HepG2 (cell line): ENCODE results near the gene PPIA. TPM values are rescaled to one million over a fixed set of nuclear protein-coding genes. Genes with fewer than 3 reads are reported as not detected.
"Not testable (repeated sequence)": the region's sequence is repeated elsewhere in the genome, so short reads cannot be mapped to it uniquely, and the experiment has no call there.

Experiments
- ATAC-seq: fragments of 200-7000 bp; cut with Tn5 transposase; 3 replicates; pipeline ENCODE4 v1.9.1; 2020; ENCODE audit warnings: mild to moderate bottlenecking, moderate library complexity
- BruUV-seq: library from RNA; stranded (reverse); fragments of 400-500 nt; replicated peaks from 2 replicates; lab custom pipeline; 2021; lab: Mats Ljungman, UMichigan
- CTCF ChIA-PET: fragments of 300-600 bp; formaldehyde crosslinking; extraction: SDS; loops from one replicate; lab custom pipeline; 2021; ENCODE audit warnings: low total read pairs, inconsistent platforms, low intra/inter-chr PET ratio; lab: Yijun Ruan, JAX
- POLR2A ChIA-PET: fragments of 350-600 bp; sonication (Branson Sonifier 250); formaldehyde crosslinking; loops from one replicate; lab custom pipeline; 2020; ENCODE audit warnings: antibody characterized with exemption, inconsistent platforms; lab: Yijun Ruan, JAX
- DNase-seq: peaks from one replicate; pipeline ENCODE4 v3.0.0-alpha.2; 2015; ENCODE audit warnings: low spot score
- FAIRE-seq: peaks from 3 replicates; lab custom pipeline; 2011; peaks lifted over from hg19 to GRCh38; lab: Jason Lieb, UNC
- H2AFZ ChIP-seq: one replicate; pipeline ENCODE4 v1.6.1; 2011; ENCODE audit warnings: low read length, inconsistent platforms
- H3K27ac ChIP-seq: fragments of 300-600 bp; 3 replicates; pipeline ENCODE4 v1.8.0; 2011; ENCODE audit warnings: mixed run types, mild to moderate bottlenecking, mixed read lengths, low read length, inconsistent platforms; ENCODE audit not compliant: insufficient read depth; ENCODE audit errors: extremely low read length
- H3K27me3 ChIP-seq, 2 experiments: fragments of 200-600 bp in 1 of 2; 2 replicates in 1 of 2; 3 replicates in 1 of 2; pipeline versions ENCODE4 v1.6.0 to v1.8.0; 2011; ENCODE audit warnings: low read length in 2 of 2, mild to moderate bottlenecking in 2 of 2, moderate library complexity in 2 of 2, inconsistent platforms in 1 of 2; ENCODE audit not compliant: insufficient read depth in 2 of 2, control insufficient read depth in 1 of 2
- H3K36me3 ChIP-seq, 2 experiments: fragments of 200-600 bp in 1 of 2; replicated peaks in 1 of 2; 2 replicates in 1 of 2; 3 replicates in 1 of 2; pipeline versions ENCODE4 v1.5.1 to v1.8.0; 2011; ENCODE audit warnings: low read length in 2 of 2, inconsistent platforms in 1 of 2; ENCODE audit not compliant: insufficient read depth in 2 of 2, control insufficient read depth in 1 of 2
- H3K4me1 ChIP-seq: 2 replicates; pipeline ENCODE4 v1.5.1; 2012; ENCODE audit warnings: low read length, inconsistent platforms; ENCODE audit not compliant: insufficient read depth
- H3K4me2 ChIP-seq: 2 replicates; pipeline ENCODE4 v1.6.0; 2011; ENCODE audit warnings: low read depth, low read length, inconsistent platforms
- H3K4me3 ChIP-seq, 3 experiments: fragments of 200-600 bp in 1 of 3; sonication (generic), shearing (Covaris generic) in 1 of 3; replicated peaks in 1 of 3; 2 replicates each; pipeline ENCODE4 v1.5.1; 2011 to 2016; ENCODE audit warnings: low read length in 3 of 3, inconsistent platforms in 2 of 3, low read depth in 2 of 3, mild to moderate bottlenecking in 2 of 3, control low read depth in 1 of 3, mixed read lengths in 1 of 3; ENCODE audit not compliant: insufficient read depth in 1 of 3
- H3K79me2 ChIP-seq: one replicate; pipeline ENCODE4 v1.6.1; 2011; ENCODE audit warnings: low read length, inconsistent platforms; ENCODE audit not compliant: insufficient read depth
- H3K9ac ChIP-seq: 2 replicates; pipeline ENCODE4 v1.6.0; 2011; ENCODE audit warnings: mild to moderate bottlenecking, low read depth, low read length, inconsistent platforms; ENCODE audit not compliant: insufficient read depth
- H3K9me3 ChIP-seq: 2 replicates; pipeline ENCODE4 v1.5.1; 2012; ENCODE audit warnings: mild to moderate bottlenecking, low read length
- H4K20me1 ChIP-seq: 2 replicates; pipeline ENCODE4 v1.6.0; 2011; ENCODE audit warnings: inconsistent platforms, mild to moderate bottlenecking, low read length, moderate library complexity; ENCODE audit not compliant: insufficient read depth
- ARID4A ChIP-seq: sonication (generic); formaldehyde crosslinking; IDR thresholded peaks from 2 replicates; pipeline ENCODE4 v1.5.0; 2020; ENCODE audit warnings: mild to moderate bottlenecking, missing genetic modification reagents, borderline replicate concordance
- ELF3 ChIP-seq: IDR thresholded peaks from 2 replicates; pipeline ENCODE4 v1.6.1; 2016; ENCODE audit warnings: missing genetic modification reagents, missing compliant biosample characterization
- NR2F6 ChIP-seq, 2 experiments: IDR thresholded peaks; 2 replicates each; pipeline ENCODE4 v1.6.1; 2016; ENCODE audit warnings: antibody characterized with exemption in 1 of 2, mild to moderate bottlenecking in 1 of 2
- ZNF235 ChIP-seq: sonication (generic); formaldehyde crosslinking; IDR thresholded peaks from 2 replicates; pipeline ENCODE4 v1.8.1; 2023; ENCODE audit warnings: mild to moderate bottlenecking, missing genetic modification reagents, borderline replicate concordance
- ZNF362 ChIP-seq: sonication (generic); formaldehyde crosslinking; IDR thresholded peaks from 2 replicates; pipeline ENCODE4 v1.4.0; 2020; ENCODE audit warnings: missing genetic modification reagents, mild to moderate bottlenecking, borderline replicate concordance
- ZNF770 ChIP-seq: sonication (generic); formaldehyde crosslinking; IDR thresholded peaks from 2 replicates; pipeline ENCODE4 v1.5.0; 2020; ENCODE audit warnings: mild to moderate bottlenecking, missing genetic modification reagents
- ZSCAN25 ChIP-seq: sonication (generic); formaldehyde crosslinking; IDR thresholded peaks from 2 replicates; pipeline ENCODE4 v1.8.0; 2022; ENCODE audit warnings: mild to moderate bottlenecking, missing genetic modification reagents
- WGBS: methylation state at CpG from one replicate; pipeline ENCODE4 v1.1.6; 2017; ENCODE audit warnings: low lambda C conversion rate; 5-methylcytosine and 5-hydroxymethylcytosine counted together
- in situ Hi-C: cut with HindIII; loops from 2 replicates; pipeline ENCODE4 v1.10.0; 2017; ENCODE audit warnings: low pct_unique_long_range_greater_than_20kb; ENCODE audit not compliant: extremely low pct_ligation_motif_present
- intact Hi-C: fragments of 100-400 bp; cut with micrococcal nuclease; formaldehyde crosslinking; loops from one replicate; pipeline ENCODE4 v1.10.0; 2022; ENCODE audit not compliant: unreplicated experiment
- polyA plus RNA-seq, 8 experiments: library from polyadenylated mRNA; depleted of rRNA in 3 of 8; stranded (reverse) in 7 of 8; unstranded in 1 of 8; fragments of >200 nt; fragmentation: Illumina TruSeq in 4 of 8; extraction: Trizol in 4 of 8; gene quantifications; 2 replicates each; pipeline versions ENCODE4 v1.2.1 to v1.2.3, GENCODE V29; 2011 to 2016; ENCODE audit warnings: low read depth in 4 of 8, missing spikeins in 1 of 8, mixed read lengths in 1 of 8; ENCODE audit not compliant: insufficient read depth in 1 of 8
- total RNA-seq, 5 experiments: library from RNA; depleted of rRNA; stranded (reverse); fragments of >200 nt; fragmentation: Illumina TruSeq; extraction: Trizol; gene quantifications; 2 replicates each; pipeline ENCODE4 v1.2.3, GENCODE V29; 2016; ENCODE audit warnings: low read depth in 1 of 5

The PPIA gene
- total and polyA plus RNA-seq, 2 of the 13 experiments (the other 11 are each of a cell fraction or from before 2014, with no cell fraction given) = 2,268 to 3,010 TPM

DNA sequence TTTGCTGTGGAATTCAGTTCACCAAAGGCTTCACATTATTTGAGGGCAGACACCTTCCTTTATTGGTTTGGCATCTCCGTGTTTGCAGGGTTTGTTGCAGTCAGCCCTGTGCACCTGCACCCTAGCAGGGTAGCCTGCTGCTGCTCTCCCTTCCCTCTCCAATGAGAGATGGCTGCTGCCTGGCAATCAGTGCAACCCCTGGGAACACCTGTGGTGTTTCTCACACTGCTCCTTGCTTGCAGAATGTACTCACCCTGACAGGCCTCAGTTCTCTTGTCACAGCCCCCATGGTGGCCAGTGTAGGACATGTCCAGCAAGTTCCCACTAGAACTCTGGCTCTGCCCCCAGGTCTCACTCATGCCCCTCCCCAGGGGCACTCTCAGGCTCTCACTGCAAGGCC is 12.1 kb upstream of the PPIA start (continued):
- no peak for TF ChIP-seq ZNF770 (CRISPR knock-in tag)
- no peak for TF ChIP-seq ZNF235 (CRISPR knock-in tag)

DNA sequence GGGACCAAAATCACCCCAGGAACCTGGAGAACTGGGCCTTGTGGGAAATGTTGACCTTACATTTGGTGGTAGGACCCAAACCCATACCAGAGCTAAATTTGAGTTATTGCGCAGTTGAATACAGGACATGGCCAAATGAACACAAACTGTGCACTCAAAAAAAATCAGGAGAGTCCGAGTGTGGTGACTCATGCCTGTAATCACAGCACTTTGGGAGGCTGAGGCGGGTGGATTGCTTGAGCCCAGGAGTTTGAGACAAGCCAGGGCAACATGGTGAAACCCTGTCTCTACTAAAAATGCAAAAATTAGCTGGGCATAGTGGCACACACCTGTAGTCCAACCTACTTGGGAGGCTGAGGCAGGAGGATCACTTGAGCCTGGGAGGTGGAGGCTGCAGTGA is 11.3 kb upstream of the PPIA start:
- H4K20me1 ChIP-seq, H3K4me3 ChIP-seq, in situ Hi-C loops, H3K27ac ChIP-seq, H3K4me2 ChIP-seq, POLR2A ChIA-PET, H3K9ac ChIP-seq, ATAC-seq, H3K79me2 ChIP-seq, FAIRE-seq, H3K9me3 ChIP-seq, BruUV-seq, H3K27me3 ChIP-seq, DNase-seq, CTCF ChIA-PET, intact Hi-C loops, H3K36me3 ChIP-seq, H2AFZ ChIP-seq: not testable (repeated sequence)
- peaks cover 20% of the 10 kb centered on the region for H3K4me1 ChIP-seq
- WGBS = 44% methylated on average over 3 of the region's 3 CpGs

GRCh38 chr7:44787041-44787440 is 9.4 kb upstream of the PPIA start:
- Histone ChIP-seq H3K27me3 (peaks cover 1 to 3% of the 10 kb centered on the region in 2 experiments; a peak in 2 of 5 replicates), H3K9ac (no peak overlapping the region), H3K4me3 (no peak overlapping the region), H3K79me2 (no peaks in the 10 kb centered on the region)
- FAIRE-seq (no peak), ATAC-seq (no peak)
- POLR2A ChIA-PET = interaction anchor here (1.0 kb wide), 1 partner anchor 63 kb away, joined by 3 read pairs; no protein-coding TSS in a partner anchor
- CTCF ChIA-PET = no interaction called here
- TF ChIP-seq ARID4A (CRISPR knock-in tag) = no peak
- no peak for TF ChIP-seq ELF3 (CRISPR knock-in tag)
- no peak for TF ChIP-seq ZSCAN25 (CRISPR knock-in tag)
- TF ChIP-seq ZNF362 = no peak
- no peak for TF ChIP-seq NR2F6 (IDR thresholded peaks at IDR 0.05)
- TF ChIP-seq NR2F6 (CRISPR knock-in tag; IDR thresholded peaks at IDR 0.05) = no peak
- TF ChIP-seq, all 625 proteins: peak for 0
- Histone ChIP-seq H4K20me1 (no peaks in the 10 kb centered on the region), H3K36me3 (no peaks in the 10 kb centered on the region), H2AFZ (no peak overlapping the region), H3K4me2 (no peak overlapping the region), H3K4me1 (peaks cover 19% of the 10 kb centered on the region), H3K9me3 (no peaks in the 10 kb centered on the region), H3K27ac (no peak overlapping the region)
- in situ Hi-C loops = no loop called here
- BruUV-seq = no TSS peak
- WGBS = 25% methylated on average over 3 of the region's 4 CpGs
- intact Hi-C loops = no loop called here
- no peak for DNase-seq
